Glomerular visceral epithelial cell (primary cell): ENCODE data around the gene TLCD3A.
"Not testable (repeated sequence)": the region's sequence is repeated elsewhere in the genome, so short reads cannot be mapped to it uniquely, and the experiment has no call there.

Experiments
- DNase-seq: peaks from one replicate; pipeline ENCODE4 v3.0.0-alpha.2; 2016; ENCODE audit errors: extremely low spot score

TLCD3A gene

GRCh38 chr17:708132-708531 lies 24.3 kb upstream of the TLCD3A start:
- no peak for DNase-seq

- DNase-seq, result no peak
Observed at GRCh38 chr17:718075-718474, 14.3 kb upstream of the TLCD3A start.

- no peak for DNase-seq
Observed at GRCh38 chr17:720706-721539, 11.5 kb upstream of the TLCD3A start.

GRCh38 chr17:721540-721937 lies 10.9 kb upstream of the TLCD3A start:
- no peak for DNase-seq

- DNase-seq, result no peak
Observed at GRCh38 chr17:725084-725483, 7.3 kb upstream of the TLCD3A start.

- DNase-seq, result no peak
Observed at GRCh38 chr17:725746-726145, 6.7 kb upstream of the TLCD3A start.

GRCh38 chr17:726271-726919 lies 6.0 kb upstream of the TLCD3A start:
- no peak for DNase-seq

GRCh38 chr17:728911-729310 lies 3.5 kb upstream of the TLCD3A start:
- DNase-seq, result no peak

GRCh38 chr17:731644-732066 lies 741 bp upstream of the TLCD3A start:
- DNase-seq, result no peak

- peak; percentile 48 for DNase-seq
Observed at GRCh38 chr17:732902-733720, 715 bp downstream of the TLCD3A start.

- DNase-seq, result no peak
Observed at GRCh38 chr17:733743-734142, 1.3 kb downstream of the TLCD3A start.

GRCh38 chr17:737561-738113 lies 5.2 kb downstream of the TLCD3A start:
- no peak for DNase-seq

GRCh38 chr17:740240-741017 lies 8.0 kb downstream of the TLCD3A start:
- DNase-seq, result no peak

GRCh38 chr17:742147-742793 lies 9.9 kb downstream of the TLCD3A start:
- DNase-seq, result no peak

- no peak for DNase-seq
Observed at GRCh38 chr17:743139-743538, 10.7 kb downstream of the TLCD3A start.

- no peak for DNase-seq
Observed at GRCh38 chr17:744937-745336, 12.5 kb downstream of the TLCD3A start.

GRCh38 chr17:745406-745805 lies 13.0 kb downstream of the TLCD3A start:
- DNase-seq, result no peak

GRCh38 chr17:746181-746580 lies 13.8 kb downstream of the TLCD3A start:
- DNase-seq, result no peak

GRCh38 chr17:746783-747629 lies 14.6 kb downstream of the TLCD3A start:
- no peak for DNase-seq

- DNase-seq, result not testable (repeated sequence)
Observed at GRCh38 chr17:748604-749003, 16.2 kb downstream of the TLCD3A start.
